WTC11 (cell line): ENCODE results near the gene CDK17.

Experiments used
- ATF6 ChIP-seq: sonication (generic); formaldehyde crosslinking; IDR thresholded peaks from 2 replicates; pipeline ENCODE4 v1.8.1; 2023; ENCODE audit warnings: mild to moderate bottlenecking, missing genetic modification reagents
- CREM ChIP-seq: sonication (generic); formaldehyde crosslinking; IDR thresholded peaks from 2 replicates; pipeline ENCODE4 v1.8.1; 2022; ENCODE audit warnings: mild to moderate bottlenecking, missing genetic modification reagents, moderate library complexity
- CTCF ChIP-seq: fragments of 200-600 bp; IDR thresholded peaks from 2 replicates; pipeline ENCODE4 v1.8.0; 2022; ENCODE audit warnings: antibody characterized with exemption
- NFYB ChIP-seq: sonication (generic); formaldehyde crosslinking; conservative IDR thresholded peaks from 2 replicates; pipeline ENCODE4 v1.8.0; 2022; ENCODE audit warnings: low read depth, missing genetic modification reagents
- NR3C1 ChIP-seq: sonication (generic); formaldehyde crosslinking; conservative IDR thresholded peaks from 2 replicates; pipeline ENCODE4 v1.8.1; 2023; ENCODE audit warnings: low read depth, mild to moderate bottlenecking, missing genetic modification reagents
- SP1 ChIP-seq: sonication (generic); formaldehyde crosslinking; conservative IDR thresholded peaks from 2 replicates; pipeline ENCODE4 v1.8.1; 2022; ENCODE audit warnings: missing genetic modification reagents
- ZBTB21 ChIP-seq: sonication (generic); formaldehyde crosslinking; IDR thresholded peaks from 2 replicates; pipeline ENCODE4 v1.8.1; 2023; ENCODE audit warnings: mild to moderate bottlenecking, missing genetic modification reagents, borderline replicate concordance
- ZMAT4 ChIP-seq: fragments of 250-450 bp; sonication (Bioruptor Pico); IDR thresholded peaks from 2 replicates; pipeline ENCODE4 v1.9.0; 2021; ENCODE audit warnings: mild to moderate bottlenecking
- ZNF232 ChIP-seq: sonication (generic); formaldehyde crosslinking; IDR thresholded peaks from 2 replicates; pipeline ENCODE4 v1.8.0; 2022; ENCODE audit warnings: mild to moderate bottlenecking, missing genetic modification reagents
- ZNF423 ChIP-seq: fragments of 250-450 bp; sonication (Bioruptor Pico); IDR thresholded peaks from 2 replicates; pipeline ENCODE4 v2.1.2; 2022; ENCODE audit warnings: mild to moderate bottlenecking, moderate library complexity
- TF ChIP-seq, protein P1 (sequence below): sonication (generic); formaldehyde crosslinking; conservative IDR thresholded peaks from 2 replicates; pipeline ENCODE4 v1.8.1; 2022; ENCODE audit warnings: mild to moderate bottlenecking, missing genetic modification reagents
- TF ChIP-seq, protein P2 (sequence below): sonication (generic); formaldehyde crosslinking; IDR thresholded peaks from 2 replicates; pipeline ENCODE4 v1.8.0; 2022; ENCODE audit warnings: missing genetic modification reagents

GRCh38 chr12:96360550-96360949 is 39.7 kb downstream of the CDK17 start:
- TF ChIP-seq CREM (CRISPR knock-in tag), result no peak
- TF ChIP-seq NR3C1 (CRISPR knock-in tag), result no peak
- no peak for TF ChIP-seq ZMAT4
- TF ChIP-seq SP1 (CRISPR knock-in tag), result no peak
- TF ChIP-seq CTCF, result no peak
- TF ChIP-seq ZNF232 (CRISPR knock-in tag), result no peak
- TF ChIP-seq NFYB (CRISPR knock-in tag), result no peak
- TF ChIP-seq ZNF423, result no peak
- TF ChIP-seq ZBTB21, result no peak
- TF ChIP-seq, protein P1, sequence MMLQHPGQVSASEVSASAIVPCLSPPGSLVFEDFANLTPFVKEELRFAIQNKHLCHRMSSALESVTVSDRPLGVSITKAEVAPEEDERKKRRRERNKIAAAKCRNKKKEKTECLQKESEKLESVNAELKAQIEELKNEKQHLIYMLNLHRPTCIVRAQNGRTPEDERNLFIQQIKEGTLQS (CRISPR knock-in tag), result no peak
- TF ChIP-seq, protein P2, sequence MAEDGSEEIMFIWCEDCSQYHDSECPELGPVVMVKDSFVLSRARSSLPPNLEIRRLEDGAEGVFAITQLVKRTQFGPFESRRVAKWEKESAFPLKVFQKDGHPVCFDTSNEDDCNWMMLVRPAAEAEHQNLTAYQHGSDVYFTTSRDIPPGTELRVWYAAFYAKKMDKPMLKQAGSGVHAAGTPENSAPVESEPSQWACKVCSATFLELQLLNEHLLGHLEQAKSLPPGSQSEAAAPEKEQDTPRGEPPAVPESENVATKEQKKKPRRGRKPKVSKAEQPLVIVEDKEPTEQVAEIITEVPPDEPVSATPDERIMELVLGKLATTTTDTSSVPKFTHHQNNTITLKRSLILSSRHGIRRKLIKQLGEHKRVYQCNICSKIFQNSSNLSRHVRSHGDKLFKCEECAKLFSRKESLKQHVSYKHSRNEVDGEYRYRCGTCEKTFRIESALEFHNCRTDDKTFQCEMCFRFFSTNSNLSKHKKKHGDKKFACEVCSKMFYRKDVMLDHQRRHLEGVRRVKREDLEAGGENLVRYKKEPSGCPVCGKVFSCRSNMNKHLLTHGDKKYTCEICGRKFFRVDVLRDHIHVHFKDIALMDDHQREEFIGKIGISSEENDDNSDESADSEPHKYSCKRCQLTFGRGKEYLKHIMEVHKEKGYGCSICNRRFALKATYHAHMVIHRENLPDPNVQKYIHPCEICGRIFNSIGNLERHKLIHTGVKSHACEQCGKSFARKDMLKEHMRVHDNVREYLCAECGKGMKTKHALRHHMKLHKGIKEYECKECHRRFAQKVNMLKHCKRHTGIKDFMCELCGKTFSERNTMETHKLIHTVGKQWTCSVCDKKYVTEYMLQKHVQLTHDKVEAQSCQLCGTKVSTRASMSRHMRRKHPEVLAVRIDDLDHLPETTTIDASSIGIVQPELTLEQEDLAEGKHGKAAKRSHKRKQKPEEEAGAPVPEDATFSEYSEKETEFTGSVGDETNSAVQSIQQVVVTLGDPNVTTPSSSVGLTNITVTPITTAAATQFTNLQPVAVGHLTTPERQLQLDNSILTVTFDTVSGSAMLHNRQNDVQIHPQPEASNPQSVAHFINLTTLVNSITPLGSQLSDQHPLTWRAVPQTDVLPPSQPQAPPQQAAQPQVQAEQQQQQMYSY, result no peak
- no peak for TF ChIP-seq ATF6 (CRISPR knock-in tag)
